Activated CD4-positive, alpha-beta T cell treated with anti-CD3 and anti-CD28 coated beads, Interleukin-2, amount 10 ng/mL, durations not matched to agents 7 days and 5 days (primary cell): ENCODE data around the gene RCSD1. TPM values are rescaled to one million over a fixed set of nuclear protein-coding genes. Genes with fewer than 3 reads are reported as not detected.

Source experiments
- CTCF ChIA-PET: fragments of 350-600 bp; sonication (Branson Sonifier 250); formaldehyde crosslinking; loops from one replicate; lab custom pipeline; 2021; ENCODE audit warnings: antibody characterized with exemption; lab: Charles Lee
- POLR2A ChIA-PET: fragments of 350-600 bp; sonication (Branson Sonifier 250); formaldehyde crosslinking; loops from one replicate; lab custom pipeline; 2021; ENCODE audit warnings: antibody characterized with exemption; lab: Charles Lee
- DNase-seq: peaks from one replicate; pipeline ENCODE4 v3.0.0-alpha.2; 2020
- H3K27ac Mint-ChIP-seq: one replicate; pipeline ENCODE4 v1.8.0; 2021; ENCODE audit warnings: mild to moderate bottlenecking, moderate library complexity, mixed read lengths
- H3K27me3 Mint-ChIP-seq: one replicate; pipeline ENCODE4 v1.8.0; 2021; ENCODE audit warnings: mixed read lengths
- H3K36me3 Mint-ChIP-seq: one replicate; pipeline ENCODE4 v1.8.0; 2021; ENCODE audit warnings: low read depth, mixed read lengths
- H3K4me1 Mint-ChIP-seq: one replicate; pipeline ENCODE4 v1.8.0; 2021; ENCODE audit warnings: mixed read lengths
- H3K4me3 Mint-ChIP-seq: one replicate; pipeline ENCODE4 v1.8.0; 2021; ENCODE audit warnings: mild to moderate bottlenecking, moderate library complexity, mixed read lengths
- H3K9me3 Mint-ChIP-seq: one replicate; pipeline ENCODE4 v1.8.0; 2021; ENCODE audit warnings: mixed read lengths
- total RNA-seq, 2 experiments: library from RNA; stranded (reverse); gene quantifications; one replicate each; pipeline ENCODE4 v1.2.3, GENCODE V29; 2021

The RCSD1 gene
- total RNA-seq, 2 experiments from 2014 or later = 152 to 157 TPM

GRCh38 chr1:167675440-167675839 is 45.4 kb downstream of the RCSD1 start:
- H3K9me3 Mint-ChIP-seq = no peaks in the 10 kb centered on the region
- POLR2A ChIA-PET = interaction anchor here (0.6 kb wide), 1 partner anchor 73 kb away, joined by 6 read pairs; no protein-coding TSS in a partner anchor
- H3K36me3 Mint-ChIP-seq = peaks cover 57% of the 10 kb centered on the region
- no peaks in the 10 kb centered on the region for H3K27me3 Mint-ChIP-seq
- no peak overlapping the region for H3K27ac Mint-ChIP-seq
- CTCF ChIA-PET = interaction anchor here (0.9 to 2.4 kb wide), 5 partner anchors 9 to 122 kb away, joined by 3 to 7 read pairs (median 3); partner anchors contain the start of gene CREG1
- DNase-seq = no peak
- peaks cover 49% of the 10 kb centered on the region for H3K4me1 Mint-ChIP-seq
- H3K4me3 Mint-ChIP-seq = no peak overlapping the region

- Mint-ChIP-seq H3K27me3 (no peaks in the 10 kb centered on the region), H3K4me1 (peaks cover 40% of the 10 kb centered on the region), H3K4me3 (no peak overlapping the region), H3K36me3 (peaks cover 52% of the 10 kb centered on the region), H3K27ac (peak overlapping the region; percentile 32), H3K9me3 (no peaks in the 10 kb centered on the region)
- DNase-seq = no peak
- ChIA-PET CTCF (interaction anchor here (0.7 to 2.4 kb wide), 4 partner anchors 9 to 30 kb away, joined by 3 to 7 read pairs (median 3); no protein-coding TSS in a partner anchor), POLR2A (no interaction called here)
These were observed 46.3 kb downstream of the RCSD1 start for GRCh38 chr1:167676205-167676915.

GRCh38 chr1:167676916-167677848 is 47.1 kb downstream of the RCSD1 start:
- DNase-seq = no peak
- H3K36me3 Mint-ChIP-seq = peaks cover 48% of the 10 kb centered on the region
- POLR2A ChIA-PET = no interaction called here
- H3K4me3 Mint-ChIP-seq = no peak overlapping the region
- H3K27me3 Mint-ChIP-seq = no peaks in the 10 kb centered on the region
- CTCF ChIA-PET = interaction anchor here (1.1 to 2.4 kb wide), 2 partner anchors 10 to 11 kb away, joined by 4 to 7 read pairs; no protein-coding TSS in a partner anchor
- no peaks in the 10 kb centered on the region for H3K9me3 Mint-ChIP-seq
- H3K27ac Mint-ChIP-seq = no peak overlapping the region
- H3K4me1 Mint-ChIP-seq = peaks cover 33% of the 10 kb centered on the region

- ChIA-PET POLR2A (no interaction called here), CTCF (interaction anchor here (1.1 kb wide), 1 partner anchor 78 kb away, joined by 3 read pairs; no protein-coding TSS in a partner anchor)
- peaks cover 46% of the 10 kb centered on the region for H3K36me3 Mint-ChIP-seq
- H3K4me3 Mint-ChIP-seq = no peak overlapping the region
- no peak overlapping the region for H3K27ac Mint-ChIP-seq
- H3K27me3 Mint-ChIP-seq = no peaks in the 10 kb centered on the region
- no peaks in the 10 kb centered on the region for H3K9me3 Mint-ChIP-seq
- H3K4me1 Mint-ChIP-seq = peaks cover 24% of the 10 kb centered on the region
- DNase-seq = no peak
These were observed 48.4 kb downstream of the RCSD1 start for GRCh38 chr1:167678422-167678821.

DNA sequence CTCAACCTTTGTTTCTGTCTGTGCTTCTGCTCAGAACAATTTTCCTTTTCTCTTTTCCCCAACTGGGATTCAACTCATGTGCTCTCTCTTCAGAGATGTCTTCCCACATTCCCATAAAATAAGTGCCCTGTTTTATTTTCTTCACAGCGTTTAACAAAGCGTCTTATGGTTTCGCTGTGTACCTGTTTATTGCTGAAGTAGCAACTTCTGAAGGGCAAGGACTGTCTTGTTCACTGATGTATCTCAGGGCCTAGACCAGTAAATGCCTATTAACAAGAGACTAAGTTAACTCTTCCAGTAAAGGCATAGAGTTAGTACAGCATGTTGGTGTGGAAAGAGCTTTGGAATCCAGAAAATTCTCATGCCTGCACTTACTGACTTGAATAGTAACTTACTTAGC is 48.8 kb downstream of the RCSD1 start:
- H3K9me3 Mint-ChIP-seq = no peaks in the 10 kb centered on the region
- peaks cover 46% of the 10 kb centered on the region for H3K36me3 Mint-ChIP-seq
- peaks cover 20% of the 10 kb centered on the region for H3K4me1 Mint-ChIP-seq
- H3K27me3 Mint-ChIP-seq = no peaks in the 10 kb centered on the region
- no peak overlapping the region for H3K4me3 Mint-ChIP-seq
- no peak for DNase-seq
- ChIA-PET CTCF (interaction anchor here (1.1 kb wide), 1 partner anchor 79 kb away, joined by 3 read pairs; no protein-coding TSS in a partner anchor), POLR2A (no interaction called here)
- H3K27ac Mint-ChIP-seq = no peak overlapping the region

DNA sequence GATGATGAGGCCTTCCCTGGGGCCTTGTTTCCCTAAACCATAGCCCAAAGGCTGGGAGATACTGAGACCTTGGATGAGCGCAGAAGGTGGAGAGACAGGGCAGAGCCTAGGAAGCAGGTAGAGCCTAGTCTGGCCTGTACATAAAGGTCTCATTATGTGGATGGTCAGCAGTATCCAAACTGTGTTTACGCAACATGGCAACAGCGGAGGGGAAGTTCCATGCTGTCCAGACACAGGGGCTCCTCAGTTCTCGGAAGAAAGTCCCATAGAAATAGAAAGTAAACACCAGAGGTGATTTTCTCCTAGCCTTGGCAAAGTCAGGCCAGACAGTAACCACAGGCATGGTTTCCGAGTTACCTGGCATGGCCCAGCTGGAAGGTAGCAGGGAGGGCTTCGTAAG is 49.7 kb downstream of the RCSD1 start:
- no peak for DNase-seq
- no peaks in the 10 kb centered on the region for H3K27me3 Mint-ChIP-seq
- no peaks in the 10 kb centered on the region for H3K9me3 Mint-ChIP-seq
- H3K4me3 Mint-ChIP-seq = no peak overlapping the region
- no peak overlapping the region for H3K27ac Mint-ChIP-seq
- H3K4me1 Mint-ChIP-seq = peaks cover 18% of the 10 kb centered on the region
- CTCF ChIA-PET = interaction anchor here (1.9 kb wide), 1 partner anchor 11 kb away, joined by 6 read pairs; no protein-coding TSS in a partner anchor
- POLR2A ChIA-PET = no interaction called here
- peaks cover 46% of the 10 kb centered on the region for H3K36me3 Mint-ChIP-seq

DNA sequence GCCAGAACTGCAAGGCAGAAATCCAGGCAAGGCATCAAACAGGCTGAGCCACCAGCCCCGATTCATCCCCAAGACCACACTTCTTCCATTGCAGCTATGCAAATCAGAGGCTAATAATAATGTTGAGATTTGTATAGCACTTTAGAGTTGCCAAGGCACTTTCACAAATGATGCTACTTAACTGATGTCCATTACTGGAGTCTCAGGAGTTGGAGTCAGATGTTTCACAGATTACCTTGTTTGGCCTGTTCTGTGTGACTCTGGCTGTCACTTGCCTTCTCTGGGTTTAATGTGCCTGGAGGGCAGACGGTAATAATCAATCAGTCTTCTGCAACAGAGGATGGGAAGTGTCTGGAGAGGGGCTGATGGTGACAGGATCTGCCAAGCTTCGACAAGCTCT is 51.0 kb downstream of the RCSD1 start:
- ChIA-PET POLR2A (no interaction called here), CTCF (interaction anchor here (1.0 to 1.9 kb wide), 4 partner anchors 10 to 80 kb away, joined by 3 to 6 read pairs (median 4); no protein-coding TSS in a partner anchor)
- no peak overlapping the region for H3K4me3 Mint-ChIP-seq
- H3K9me3 Mint-ChIP-seq = no peaks in the 10 kb centered on the region
- H3K27me3 Mint-ChIP-seq = no peaks in the 10 kb centered on the region
- H3K4me1 Mint-ChIP-seq = peaks cover 13% of the 10 kb centered on the region
- no peak for DNase-seq
- no peak overlapping the region for H3K27ac Mint-ChIP-seq
- H3K36me3 Mint-ChIP-seq = peaks cover 50% of the 10 kb centered on the region

DNA sequence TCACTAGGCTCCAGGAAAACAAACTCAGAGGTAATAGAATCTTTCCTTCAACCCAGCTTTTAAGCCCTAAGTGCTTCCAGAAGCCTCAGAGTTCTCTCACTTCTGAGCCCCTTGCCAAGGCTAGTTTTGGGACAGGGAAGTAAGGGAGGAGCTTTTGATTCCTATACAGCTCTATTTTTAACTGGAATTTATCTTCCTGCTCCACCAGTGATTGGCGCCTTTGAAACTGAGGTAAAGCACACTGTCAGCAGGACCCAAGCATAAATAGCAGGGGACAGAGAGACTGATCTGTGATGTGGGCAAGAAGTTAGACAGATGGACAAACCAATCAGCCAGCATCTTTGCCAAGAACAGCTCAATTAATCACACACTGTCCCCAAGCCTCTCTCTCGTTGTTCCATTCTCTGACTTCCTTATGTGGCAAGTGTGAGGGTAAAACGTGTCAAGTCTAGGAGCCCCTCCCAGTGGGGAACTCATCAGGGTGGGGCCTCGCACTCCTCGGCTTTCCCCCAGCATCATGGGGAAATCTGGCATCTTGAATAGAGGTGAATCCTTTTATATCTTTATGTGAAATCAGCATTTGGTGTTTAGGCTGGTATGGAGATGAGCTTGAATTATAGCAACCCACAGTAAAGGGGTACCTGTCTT is 51.5 kb downstream of the RCSD1 start:
- Mint-ChIP-seq H3K9me3 (no peaks in the 10 kb centered on the region), H3K4me1 (peaks cover 9% of the 10 kb centered on the region), H3K36me3 (peaks cover 51% of the 10 kb centered on the region), H3K4me3 (no peak overlapping the region), H3K27me3 (no peaks in the 10 kb centered on the region), H3K27ac (no peak overlapping the region)
- CTCF ChIA-PET = interaction anchor here (1.0 to 1.9 kb wide), 3 partner anchors 9 to 80 kb away, joined by 3 to 6 read pairs (median 3); no protein-coding TSS in a partner anchor
- no peak for DNase-seq
- POLR2A ChIA-PET = no interaction called here

DNA sequence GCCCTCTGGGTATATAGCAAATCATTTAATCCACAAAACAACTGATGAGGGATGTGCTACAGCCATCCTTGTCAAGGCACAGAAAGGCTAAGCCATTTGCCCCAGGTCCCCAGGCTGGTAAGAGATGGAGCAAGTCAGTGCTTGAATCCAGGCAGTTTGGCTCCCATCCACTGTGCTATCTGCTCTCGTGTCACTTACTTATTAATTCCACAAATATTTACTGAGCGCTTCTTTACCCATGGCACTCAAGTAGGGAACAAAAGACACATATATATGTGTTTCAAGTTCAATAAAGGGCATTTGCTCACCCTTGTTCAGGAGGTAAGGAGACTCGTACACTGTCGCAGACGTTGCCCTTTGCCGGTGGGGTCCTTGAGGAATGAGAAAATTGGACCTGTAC is 53.2 kb downstream of the RCSD1 start:
- no peak overlapping the region for H3K4me3 Mint-ChIP-seq
- H3K27me3 Mint-ChIP-seq = no peaks in the 10 kb centered on the region
- no peaks in the 10 kb centered on the region for H3K9me3 Mint-ChIP-seq
- H3K36me3 Mint-ChIP-seq = peaks cover 55% of the 10 kb centered on the region
- H3K4me1 Mint-ChIP-seq = peaks cover 11% of the 10 kb centered on the region
- ChIA-PET CTCF (no interaction called here), POLR2A (no interaction called here)
- no peak for DNase-seq
- H3K27ac Mint-ChIP-seq = no peak overlapping the region

- Mint-ChIP-seq H3K4me3 (no peak overlapping the region), H3K4me1 (peaks cover 11% of the 10 kb centered on the region), H3K36me3 (peaks cover 61% of the 10 kb centered on the region), H3K27ac (no peak overlapping the region), H3K9me3 (no peaks in the 10 kb centered on the region), H3K27me3 (no peaks in the 10 kb centered on the region)
- ChIA-PET POLR2A (no interaction called here), CTCF (no interaction called here)
- DNase-seq = no peak
These were observed 53.8 kb downstream of the RCSD1 start for GRCh38 chr1:167683641-167684502.

GRCh38 chr1:167685844-167686243 is 55.8 kb downstream of the RCSD1 start:
- ChIA-PET CTCF (no interaction called here), POLR2A (no interaction called here)
- peaks cover 13% of the 10 kb centered on the region for H3K4me1 Mint-ChIP-seq
- no peak overlapping the region for H3K27ac Mint-ChIP-seq
- DNase-seq = no peak
- H3K4me3 Mint-ChIP-seq = no peak overlapping the region
- peaks cover 81% of the 10 kb centered on the region for H3K36me3 Mint-ChIP-seq
- no peaks in the 10 kb centered on the region for H3K27me3 Mint-ChIP-seq
- H3K9me3 Mint-ChIP-seq = no peaks in the 10 kb centered on the region
